NCI-H1092 (cell line): ENCODE measurements around the gene ZNF609.
"Not testable (repeated sequence)": the region's sequence is repeated elsewhere in the genome, so short reads cannot be mapped to it uniquely, and the experiment has no call there.

Source experiments
- DNase-seq: peaks from one replicate; lab custom pipeline; 2025; lab: John Stamatoyannopoulos, UW

The ZNF609 gene

GRCh38 chr15:64586259-64586870, 126.0 kb downstream of the ZNF609 start:
- no peak for DNase-seq

GRCh38 chr15:64586984-64587383, 126.6 kb downstream of the ZNF609 start:
- no peak for DNase-seq

- no peak for DNase-seq
Measured at GRCh38 chr15:64589435-64590084, 129.2 kb downstream of the ZNF609 start.

DNA sequence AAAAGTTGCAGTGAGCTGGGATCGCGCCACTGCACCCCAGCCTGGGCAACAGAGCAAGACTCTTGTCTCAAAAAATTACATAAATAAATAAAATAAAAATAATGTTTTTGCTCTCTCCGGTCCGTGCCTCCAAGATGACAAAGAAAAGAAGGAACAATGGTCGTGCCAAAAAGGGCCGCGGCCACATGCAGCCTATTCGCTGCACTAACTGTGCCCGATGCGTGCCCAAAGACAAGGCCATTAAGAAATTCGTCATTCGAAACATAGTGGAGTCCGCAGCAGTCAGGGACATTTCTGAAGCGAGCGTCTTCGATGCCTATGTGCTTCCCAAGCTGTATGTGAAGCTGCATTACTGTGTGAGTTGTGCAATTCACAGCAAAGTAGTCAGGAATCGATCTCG, 132.5 kb downstream of the ZNF609 start:
- not testable (repeated sequence) for DNase-seq

DNA sequence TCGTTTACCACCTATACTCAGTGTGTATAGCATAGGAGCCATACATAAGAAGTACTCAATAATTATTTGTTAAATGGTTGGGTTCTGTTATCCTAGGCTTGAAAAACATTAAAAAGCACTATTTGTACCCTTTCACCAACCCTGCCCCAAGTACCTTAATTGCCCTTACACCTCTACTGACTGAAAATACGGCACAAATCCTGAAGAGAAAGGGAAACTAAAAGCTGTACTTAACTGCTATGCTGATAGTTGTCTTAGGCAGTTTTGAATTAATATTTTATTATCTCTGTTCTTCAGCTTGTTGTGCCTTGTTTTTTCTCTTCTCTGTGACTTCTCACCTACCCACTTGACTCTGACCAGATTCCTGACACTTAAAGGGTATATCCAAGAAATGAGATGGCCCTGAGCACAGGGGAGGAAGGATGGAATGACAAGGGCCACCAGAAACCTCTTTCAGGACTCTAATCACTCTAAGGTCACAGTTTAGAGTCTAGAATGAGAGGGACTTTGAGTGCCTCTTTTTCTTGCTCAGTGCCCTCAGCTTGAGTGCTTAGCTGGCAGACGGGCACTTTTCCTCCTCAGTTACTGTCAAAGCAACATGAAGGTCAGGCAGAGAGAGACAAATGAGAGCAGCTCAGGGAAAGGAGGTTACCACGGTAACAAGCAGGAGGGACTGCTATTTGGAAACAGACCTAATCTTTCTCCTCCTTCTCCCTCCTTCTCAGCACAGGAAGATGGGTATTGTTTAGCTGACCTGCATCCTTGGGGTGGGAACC, 136.5 kb downstream of the ZNF609 start:
- peak; percentile 57 for DNase-seq

DNA sequence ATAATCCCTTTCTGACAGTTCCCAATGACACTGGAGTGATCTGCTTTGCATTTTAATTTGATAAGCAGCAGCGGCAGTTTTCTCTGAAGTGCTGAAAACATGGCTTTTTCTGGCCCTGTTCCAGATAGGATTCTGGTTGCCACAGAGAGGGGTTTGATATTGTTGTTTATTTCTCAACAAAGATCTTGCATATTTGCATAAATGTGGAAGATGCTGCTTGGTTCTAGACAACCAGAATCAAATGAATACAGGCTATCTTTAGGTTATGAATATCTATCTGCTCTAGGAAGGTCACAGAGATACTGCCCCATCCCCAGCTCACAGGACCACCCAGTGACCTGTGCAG, 137.1 kb downstream of the ZNF609 start:
- peak; percentile 28 for DNase-seq

DNA sequence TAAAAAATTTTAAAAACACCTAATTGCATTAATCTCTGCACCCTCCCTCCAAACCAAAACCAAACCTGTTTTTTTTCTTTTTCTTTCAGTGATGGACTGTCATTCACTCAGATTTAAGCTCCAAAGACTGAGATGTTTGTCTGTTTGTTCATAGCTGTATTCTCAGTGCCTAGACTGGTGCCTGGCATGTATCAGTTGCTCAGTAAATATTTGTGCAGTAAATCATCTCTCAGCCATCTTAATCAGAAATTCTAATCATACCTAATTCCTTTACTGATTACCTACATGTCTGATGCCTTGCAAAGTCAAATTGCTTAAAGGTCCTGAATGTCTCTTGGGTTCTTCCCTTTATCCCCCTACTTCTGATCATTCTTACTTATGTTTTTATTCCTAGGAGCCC, 138.8 kb downstream of the ZNF609 start:
- no peak for DNase-seq

- no peak for DNase-seq
Measured at GRCh38 chr15:64599716-64600115, 139.3 kb downstream of the ZNF609 start.

- no peak for DNase-seq
Measured at GRCh38 chr15:64600794-64601193, 140.4 kb downstream of the ZNF609 start.

GRCh38 chr15:64604319-64604718, 143.9 kb downstream of the ZNF609 start:
- no peak for DNase-seq

GRCh38 chr15:64607416-64607815, 147.0 kb downstream of the ZNF609 start:
- DNase-seq, result not testable (repeated sequence)

GRCh38 chr15:64610257-64610919, 150.0 kb downstream of the ZNF609 start:
- no peak for DNase-seq

DNA sequence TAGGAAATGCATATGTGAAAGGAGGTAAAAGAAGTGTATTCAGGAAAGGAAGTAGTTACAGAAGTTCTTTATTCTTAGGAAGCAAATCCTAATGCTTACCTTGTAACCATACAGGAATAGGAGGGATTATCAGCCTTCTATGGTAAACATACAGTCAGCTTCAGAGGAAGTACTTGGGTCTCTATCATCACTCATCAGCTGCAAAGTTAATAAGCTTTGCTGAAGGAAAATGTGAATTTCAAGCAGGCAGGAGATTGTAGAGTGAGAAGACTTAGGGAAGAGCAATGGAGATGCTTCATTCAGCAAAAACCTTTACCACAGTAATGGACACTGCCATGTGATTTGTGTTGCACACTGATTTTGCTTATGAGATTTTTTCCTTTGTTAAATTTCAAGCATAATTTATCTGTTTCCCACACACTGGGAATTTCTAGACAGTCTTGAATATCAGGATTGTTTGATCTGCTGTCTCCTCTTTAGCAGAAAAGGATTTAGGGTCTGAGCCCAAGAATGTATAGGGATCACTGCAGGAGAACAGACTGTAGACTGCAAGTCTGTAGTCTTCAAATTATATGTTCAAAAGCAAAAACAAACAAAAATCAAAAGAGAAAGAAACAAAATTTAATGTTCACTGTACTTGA, 150.8 kb downstream of the ZNF609 start:
- DNase-seq, result no peak

DNA sequence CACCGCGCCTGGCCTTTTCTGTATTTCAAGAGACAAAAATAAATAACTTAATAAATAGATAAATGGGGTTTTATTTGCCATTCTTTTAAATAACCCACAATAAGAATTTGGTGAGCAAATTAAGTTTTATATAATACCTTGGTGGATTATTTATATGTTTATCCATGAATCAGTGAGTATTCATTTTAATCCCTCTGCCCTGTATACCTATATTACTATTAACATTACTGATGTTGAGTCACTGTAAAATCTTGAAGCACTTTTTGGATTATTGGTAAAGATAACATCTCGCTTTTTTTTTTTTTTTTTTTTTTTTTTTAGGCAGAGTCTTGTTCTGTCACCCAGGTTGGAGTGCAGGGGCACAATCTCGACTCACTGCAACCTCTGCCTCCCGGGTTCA, 154.1 kb downstream of the ZNF609 start:
- no peak for DNase-seq

- no peak for DNase-seq
Measured at GRCh38 chr15:64617727-64618126, 157.3 kb downstream of the ZNF609 start.

- no peak for DNase-seq
Measured at GRCh38 chr15:64618138-64618537, 157.8 kb downstream of the ZNF609 start.

- DNase-seq, result no peak
Measured at GRCh38 chr15:64618540-64618939, 158.2 kb downstream of the ZNF609 start.

- no peak for DNase-seq
Measured at GRCh38 chr15:64619880-64620839, 159.8 kb downstream of the ZNF609 start.

DNA sequence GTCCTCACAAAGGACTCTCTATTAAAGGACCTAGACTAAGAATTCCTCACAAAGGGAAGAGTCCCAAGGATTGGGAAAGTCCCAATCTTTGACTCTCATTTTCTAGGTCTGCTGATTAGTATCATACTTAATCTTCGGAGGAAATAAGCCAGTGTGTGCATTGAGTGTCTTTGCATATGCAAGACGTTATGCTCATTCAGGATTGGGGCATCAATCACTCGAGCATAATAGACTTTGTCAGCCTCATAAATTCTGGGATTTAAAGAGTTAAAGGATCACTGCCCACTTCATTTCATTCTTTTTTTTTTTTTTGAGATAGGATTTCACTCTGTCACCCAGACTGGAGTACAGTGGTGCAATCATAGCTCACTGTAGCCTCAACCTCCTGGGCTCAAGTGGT, 160.7 kb downstream of the ZNF609 start:
- DNase-seq, result no peak

GRCh38 chr15:64622410-64623260, 162.3 kb downstream of the ZNF609 start:
- no peak for DNase-seq
